Hippocampal formation (tissue), 2 donors: ENCODE data around the gene MYMK.

Experiments
- DNase-seq, 2 donors: peaks; one replicate each; lab custom pipeline; 2025; lab: John Stamatoyannopoulos, UW

MYMK gene

DNA sequence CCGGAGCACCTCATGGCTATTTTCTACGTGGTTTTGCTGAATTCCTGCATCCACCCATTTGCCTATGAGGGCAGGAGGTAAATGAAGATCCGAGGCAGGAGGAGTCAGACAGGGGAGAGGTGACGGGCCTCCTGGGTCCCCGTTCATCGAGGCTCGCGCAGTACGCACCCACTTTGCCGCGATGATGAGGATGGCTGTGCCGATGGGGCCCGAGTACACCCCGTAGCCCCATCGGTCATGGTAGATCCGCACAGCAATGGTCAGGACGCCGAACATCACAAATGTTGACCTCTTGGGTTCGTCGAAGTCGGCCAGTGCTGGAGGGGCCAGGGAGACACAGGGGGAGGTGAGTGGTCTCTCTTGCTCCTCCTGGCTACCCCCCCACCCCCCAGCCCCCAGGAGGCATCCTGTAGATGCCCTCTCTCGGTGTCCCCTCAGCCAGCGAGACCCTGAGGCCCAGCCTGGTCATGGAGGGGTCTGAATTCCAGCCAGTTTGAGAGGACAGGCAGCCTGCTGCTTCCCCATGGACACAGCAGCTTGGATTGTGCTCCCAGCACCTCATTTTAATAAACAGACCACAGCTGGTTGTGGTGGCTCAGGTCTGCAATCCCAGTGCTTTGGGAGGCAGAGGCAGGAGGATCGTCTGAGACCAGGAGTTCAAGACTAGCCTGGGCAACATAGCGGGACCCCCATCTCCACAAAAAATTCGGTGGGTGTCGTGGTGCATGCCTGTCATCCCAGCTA is 5.9 kb downstream of the MYMK start:
- no peak for DNase-seq

GRCh38 chr9:133518200-133518599 is 6.6 kb downstream of the MYMK start:
- no peak for DNase-seq

DNA sequence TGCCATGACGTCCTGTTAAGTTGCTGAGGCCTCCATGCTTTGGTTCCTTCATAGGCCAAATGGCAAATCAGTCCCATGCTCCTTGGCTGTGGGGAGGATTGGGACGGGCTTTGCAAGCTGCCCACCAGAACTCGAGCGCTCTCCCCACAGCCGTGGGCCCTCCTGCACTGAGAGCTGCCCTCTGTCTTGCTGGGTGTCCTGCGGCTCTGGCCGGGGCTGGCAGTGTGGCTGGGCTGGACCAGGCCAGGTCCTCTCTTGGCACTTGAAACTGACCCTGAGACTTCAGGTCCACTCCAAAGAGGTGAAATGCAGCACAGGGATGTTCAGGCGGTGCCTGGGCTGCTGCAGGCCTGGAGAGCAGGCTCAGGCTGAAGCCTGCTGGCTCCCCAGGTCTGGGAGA is 7.0 kb downstream of the MYMK start:
- DNase-seq: no peak

DNA sequence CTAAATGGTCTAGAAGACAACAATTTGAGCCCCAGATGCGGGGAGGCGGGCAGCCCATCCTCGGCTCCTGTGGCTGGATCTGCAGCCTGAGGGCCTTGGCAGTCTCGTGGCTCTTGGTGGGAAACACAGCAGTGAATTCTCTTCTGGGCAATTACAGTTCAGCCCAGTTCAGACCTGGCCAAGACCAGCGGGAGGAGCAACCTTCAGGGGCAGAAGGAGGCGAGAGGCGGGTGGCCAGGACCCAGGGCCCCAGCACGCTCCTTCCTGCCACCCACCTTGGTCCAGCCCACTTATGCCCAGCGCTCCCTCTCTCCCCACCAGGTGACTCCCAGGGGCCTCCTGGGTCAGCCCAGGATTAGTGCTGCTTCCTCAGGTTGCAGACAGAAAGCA is 7.8 kb downstream of the MYMK start:
- DNase-seq: no peak

DNA sequence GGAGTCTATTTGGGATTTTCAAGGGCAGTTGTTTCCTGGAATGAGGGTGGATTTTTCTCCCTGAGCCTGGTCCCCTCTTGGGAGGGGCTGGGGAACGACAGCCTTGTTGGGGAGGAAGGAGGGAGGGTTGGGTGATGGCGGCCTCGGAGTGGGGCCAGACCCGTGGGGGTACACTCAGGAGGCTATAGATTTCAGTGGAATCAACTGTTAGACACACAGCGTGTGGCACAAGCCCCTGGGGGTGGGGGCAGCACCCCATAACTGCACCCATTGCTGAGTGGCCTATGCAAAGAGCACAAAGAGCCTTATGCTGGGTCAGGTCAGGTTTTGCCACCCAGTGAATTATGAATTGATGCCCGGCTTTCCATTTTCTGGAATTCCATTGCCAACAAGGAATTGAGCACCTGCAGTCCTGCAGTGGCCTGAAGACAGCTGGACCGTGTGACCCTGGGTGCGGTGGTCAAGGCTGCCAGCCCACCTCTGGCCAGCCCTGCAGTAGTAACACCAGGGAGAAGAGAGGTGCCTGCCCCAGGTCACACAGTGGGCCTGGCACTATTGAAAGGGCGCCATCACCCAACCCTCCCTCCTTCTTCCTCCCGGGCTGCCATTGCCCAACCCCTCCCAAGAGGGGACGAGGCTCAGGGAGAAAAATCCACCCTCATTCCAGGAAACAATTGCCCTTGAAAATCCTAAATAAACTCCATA is 8.4 kb downstream of the MYMK start:
- no peak for DNase-seq

- no peak for DNase-seq
Observed at GRCh38 chr9:133515615-133516255, 9.0 kb downstream of the MYMK start.

- no peak for DNase-seq
Observed at GRCh38 chr9:133515240-133515610, 9.5 kb downstream of the MYMK start.

DNA sequence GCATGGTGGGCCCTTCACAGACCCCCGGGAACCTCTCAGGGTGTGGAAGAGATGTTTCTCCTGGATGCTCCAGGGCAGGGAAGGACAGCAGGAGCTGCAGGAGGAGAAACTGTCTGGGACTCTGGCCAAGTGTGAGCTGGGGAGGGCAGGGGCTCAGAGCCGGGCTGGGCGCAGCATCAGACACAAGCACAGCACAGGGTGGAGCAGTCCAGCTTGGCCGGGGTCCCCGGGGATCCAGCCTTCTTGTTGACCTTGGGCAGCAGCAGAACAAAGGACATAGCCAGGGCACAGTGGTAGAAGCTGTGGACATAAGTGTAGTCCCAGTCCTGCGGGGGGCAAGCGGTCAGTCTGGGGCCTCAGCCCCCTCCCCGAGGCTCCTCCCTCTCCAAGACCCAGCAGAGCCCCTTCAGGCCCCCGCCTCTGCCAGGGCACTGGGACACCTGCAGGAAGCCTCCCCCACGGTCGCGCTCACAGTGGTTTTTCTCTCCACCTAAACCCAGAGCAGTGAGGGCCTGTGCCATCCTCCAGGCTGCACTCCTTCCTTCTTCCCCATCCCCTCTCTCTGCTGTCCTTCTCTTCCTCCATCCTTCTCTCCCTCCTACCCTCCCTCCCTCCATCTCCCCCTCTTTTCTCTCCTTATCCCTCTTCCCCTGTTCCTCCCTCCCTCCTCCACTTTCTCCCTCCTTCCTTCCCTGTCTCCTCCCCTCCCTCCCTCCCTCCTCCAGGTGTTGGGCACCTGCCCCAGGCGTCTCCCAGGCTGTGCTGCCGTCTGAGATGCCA is 10.1 kb downstream of the MYMK start:
- peak; percentile 38 to 73 for DNase-seq

DNA sequence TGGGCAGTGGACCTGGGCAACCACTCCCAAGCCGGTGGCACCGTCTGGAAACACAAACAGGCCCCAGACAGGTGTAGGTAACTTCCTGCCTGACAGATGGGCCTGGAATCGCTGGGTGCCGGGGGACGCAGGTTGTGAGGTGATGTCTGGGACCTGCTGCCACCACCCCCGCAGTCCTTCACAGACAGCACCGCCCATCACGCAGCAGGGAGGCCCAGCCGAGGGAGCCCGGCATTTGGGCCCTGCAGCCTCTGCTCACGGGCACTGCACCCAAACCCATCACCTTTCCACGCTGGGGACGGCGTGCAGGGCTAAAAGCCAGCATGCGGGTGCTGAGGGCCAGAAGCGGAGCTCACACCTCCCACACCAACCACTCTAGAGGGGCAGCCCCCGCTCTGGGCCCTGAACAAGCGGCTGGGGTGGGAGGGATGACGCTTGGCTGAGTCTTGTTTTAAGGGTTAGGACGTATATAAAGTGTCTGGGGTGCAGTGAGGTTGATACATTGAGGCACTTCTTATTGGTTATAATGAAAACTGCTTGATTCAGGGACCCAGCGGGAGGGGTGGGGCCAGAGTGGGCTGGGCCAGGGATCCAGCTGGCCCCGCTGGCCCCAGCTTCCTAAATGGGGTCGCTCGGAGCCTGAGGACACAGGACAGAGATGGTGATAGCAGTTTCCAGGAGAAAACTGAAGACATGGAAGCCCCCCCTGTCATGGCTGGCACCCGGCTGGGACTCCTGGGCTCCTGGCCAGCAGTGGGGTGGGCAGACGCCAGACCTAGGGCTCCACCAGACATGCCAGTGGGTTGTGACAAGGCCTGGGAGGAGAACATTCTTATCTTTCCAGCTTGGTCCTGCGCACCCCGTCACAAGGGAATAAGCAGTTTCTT is 11.3 kb downstream of the MYMK start:
- peak in 1 of 2 donors; percentile 27 for DNase-seq

- no peak for DNase-seq
Observed at GRCh38 chr9:133512253-133513213, 12.2 kb downstream of the MYMK start.

DNA sequence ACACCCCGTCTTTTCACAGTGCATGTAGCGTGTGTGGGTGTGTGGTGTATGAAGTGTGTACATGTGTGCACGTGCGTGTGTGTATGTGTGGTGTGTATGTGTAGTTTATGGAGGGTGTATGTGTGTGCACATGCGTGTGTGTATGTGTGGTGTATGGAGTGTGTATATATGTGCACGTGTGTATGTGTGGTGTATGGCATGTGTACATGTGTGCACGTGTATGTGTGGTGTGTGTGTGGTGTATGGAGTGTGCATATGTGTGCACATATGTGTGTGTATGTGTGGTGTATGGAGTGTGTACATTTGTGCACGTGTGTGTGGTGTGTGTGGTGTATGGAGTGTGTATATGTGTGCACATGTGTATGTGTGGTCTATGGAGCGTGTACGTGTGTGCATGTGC is 13.2 kb downstream of the MYMK start:
- DNase-seq: no peak

DNA sequence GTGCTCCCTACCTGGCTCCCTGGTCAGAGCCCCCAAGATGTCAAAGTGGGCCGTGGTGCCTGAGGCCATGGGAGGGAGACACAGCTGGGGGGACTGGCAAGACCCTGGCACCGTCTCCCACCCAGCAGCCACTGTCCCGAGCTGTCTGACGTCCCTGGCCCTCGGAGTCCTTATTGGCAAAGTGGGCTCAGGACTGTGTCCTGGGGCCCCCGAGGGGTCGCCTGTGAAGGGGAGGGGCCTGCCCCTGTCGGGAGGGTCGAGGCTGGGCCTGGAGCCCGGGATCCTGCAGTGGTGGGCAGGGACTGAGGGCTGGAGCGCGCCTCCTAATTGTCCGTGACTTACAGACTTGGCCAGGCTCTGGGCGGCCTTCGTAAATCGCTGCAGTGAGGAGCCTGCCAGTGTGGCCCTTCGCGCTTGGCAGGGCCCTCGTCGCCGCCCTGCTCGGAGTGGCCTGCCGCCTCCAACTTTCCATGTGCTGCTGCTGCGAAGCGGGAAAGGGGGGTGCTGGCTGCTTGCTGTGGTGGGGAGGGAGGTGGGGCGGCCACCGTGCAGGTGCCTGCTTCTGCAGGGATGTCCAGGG is 13.7 kb downstream of the MYMK start:
- DNase-seq: no peak

GRCh38 chr9:133509179-133510083 is 15.3 kb downstream of the MYMK start:
- peak; percentile 25 to 68 for DNase-seq

DNA sequence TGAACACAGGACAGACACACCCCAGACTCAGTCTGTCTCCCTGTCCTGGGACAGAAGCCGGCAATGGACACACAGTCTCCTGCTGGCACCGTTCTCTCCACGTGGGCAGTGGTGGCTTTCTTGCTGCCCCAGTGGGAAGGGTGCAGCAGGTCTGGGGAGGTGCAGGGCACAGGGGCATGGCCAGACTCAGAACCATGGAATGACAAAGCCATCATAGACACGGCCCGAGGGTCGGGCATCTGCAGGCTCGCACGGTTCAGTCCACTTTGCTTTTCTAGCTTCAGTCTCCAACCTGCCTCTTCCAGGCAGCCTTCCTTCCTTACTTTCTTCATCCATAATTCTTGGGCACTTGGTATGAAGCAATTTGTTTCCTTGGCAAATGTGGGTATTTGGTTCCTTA is 16.7 kb downstream of the MYMK start:
- no peak for DNase-seq

- DNase-seq: no peak
Observed at GRCh38 chr9:133507246-133507965, 17.4 kb downstream of the MYMK start.

- no peak for DNase-seq
Observed at GRCh38 chr9:133506653-133507038, 18.1 kb downstream of the MYMK start.

GRCh38 chr9:133505901-133506652 is 18.7 kb downstream of the MYMK start:
- DNase-seq: no peak
